HFFc6 (cell line): ENCODE data around the gene NOL3. TPM values are rescaled to one million over a fixed set of nuclear protein-coding genes. Genes with fewer than 3 reads are reported as not detected.

Experiments
- DNase-seq: peaks from one replicate; pipeline ENCODE4 v3.0.0-alpha.2; 2018
- H3K27ac Mint-ChIP-seq: 2 replicates; pipeline ENCODE4 v1.8.0; 2020; ENCODE audit warnings: mild to moderate bottlenecking, mixed read lengths
- H3K27me3 Mint-ChIP-seq: 2 replicates; pipeline ENCODE4 v1.8.0; 2021; ENCODE audit warnings: mild to moderate bottlenecking, moderate library complexity, mixed read lengths; ENCODE audit not compliant: insufficient read depth
- H3K36me3 Mint-ChIP-seq: 2 replicates; pipeline ENCODE4 v1.8.0; 2021; ENCODE audit warnings: low read depth, mixed read lengths
- H3K4me1 Mint-ChIP-seq: 2 replicates; pipeline ENCODE4 v1.8.0; 2020; ENCODE audit warnings: low read depth, mixed read lengths
- H3K4me3 Mint-ChIP-seq: 2 replicates; pipeline ENCODE4 v1.8.0; 2020; ENCODE audit warnings: mild to moderate bottlenecking, moderate library complexity, mixed read lengths
- H3K9me3 Mint-ChIP-seq: 2 replicates; pipeline ENCODE4 v1.8.0; 2020; ENCODE audit warnings: mild to moderate bottlenecking, mixed read lengths
- CTCF ChIP-seq: fragments of 200-600 bp; sonication (generic); IDR thresholded peaks from 2 replicates; pipeline ENCODE4 v1.5.0; 2021; ENCODE audit warnings: antibody characterized with exemption, mild to moderate bottlenecking
- total RNA-seq, 6 experiments: library from RNA; stranded (reverse); fragmentation: NEBNext Ultra II Directional; extraction: Animal tissue kit (Norgen Biotek cat#: 25700); gene quantifications; 2 replicates in 1 of 6; 3 replicates in 5 of 6; pipeline ENCODE4 v1.2.3, GENCODE V29; 2021

NOL3 gene
- total RNA-seq, 6 experiments from 2014 or later: 16.1 to 20.1 (median 17.7) TPM

GRCh38 chr16:67157106-67157748 is 13.1 kb upstream of the NOL3 start:
- Mint-ChIP-seq H3K27me3 (peaks cover 12% of the 10 kb centered on the region), H3K4me3 (no peak overlapping the region), H3K4me1 (peaks cover 9% of the 10 kb centered on the region), H3K9me3 (no peaks in the 10 kb centered on the region), H3K27ac (no peak overlapping the region), H3K36me3 (no peaks in the 10 kb centered on the region)
- TF ChIP-seq CTCF: no peak
- no peak for DNase-seq

- DNase-seq: no peak
- Mint-ChIP-seq H3K27me3 (peaks cover 12% of the 10 kb centered on the region), H3K36me3 (no peaks in the 10 kb centered on the region), H3K4me3 (peak overlapping the region; percentile 92), H3K4me1 (peaks cover 9% of the 10 kb centered on the region), H3K27ac (no peak overlapping the region), H3K9me3 (no peaks in the 10 kb centered on the region)
- TF ChIP-seq CTCF: no peak
Measured at GRCh38 chr16:67157892-67158635, 12.3 kb upstream of the NOL3 start.

GRCh38 chr16:67158637-67159600 is 11.4 kb upstream of the NOL3 start:
- Mint-ChIP-seq H3K36me3 (no peaks in the 10 kb centered on the region), H3K9me3 (no peaks in the 10 kb centered on the region), H3K27me3 (peaks cover 12% of the 10 kb centered on the region), H3K4me1 (peaks cover 9% of the 10 kb centered on the region), H3K4me3 (peak overlapping the region; percentile 92), H3K27ac (peak overlapping the region; percentile 72)
- no peak for DNase-seq
- TF ChIP-seq CTCF: no peak

GRCh38 chr16:67161595-67162058 is 8.7 kb upstream of the NOL3 start:
- DNase-seq: no peak
- H3K36me3 Mint-ChIP-seq: no peaks in the 10 kb centered on the region
- H3K4me3 Mint-ChIP-seq: no peak overlapping the region; the same call in 1 of the 2 replicates
- no peaks in the 10 kb centered on the region for H3K9me3 Mint-ChIP-seq
- H3K27ac Mint-ChIP-seq: no peak overlapping the region
- peaks cover 14% of the 10 kb centered on the region for H3K27me3 Mint-ChIP-seq
- H3K4me1 Mint-ChIP-seq: peaks cover 9% of the 10 kb centered on the region
- TF ChIP-seq CTCF: no peak

- H3K27ac Mint-ChIP-seq: no peak overlapping the region
- H3K27me3 Mint-ChIP-seq: peaks cover 12% of the 10 kb centered on the region; the same call in 1 of the 2 replicates
- no peak for DNase-seq
- TF ChIP-seq CTCF: no peak
- H3K4me3 Mint-ChIP-seq: peak overlapping the region; percentile 37; the same call in 1 of the 2 replicates
- H3K4me1 Mint-ChIP-seq: peaks cover 9% of the 10 kb centered on the region
- H3K9me3 Mint-ChIP-seq: no peaks in the 10 kb centered on the region
- no peaks in the 10 kb centered on the region for H3K36me3 Mint-ChIP-seq
Measured at GRCh38 chr16:67162506-67163163, 7.7 kb upstream of the NOL3 start.
